HFFc6 (cell line): ENCODE measurements around the gene PAQR4. TPM values are rescaled to one million over a fixed set of nuclear protein-coding genes. Genes with fewer than 3 reads are reported as not detected.

Experiments used
- total RNA-seq, 6 experiments: library from RNA; stranded (reverse); fragmentation: NEBNext Ultra II Directional; extraction: Animal tissue kit (Norgen Biotek cat#: 25700); gene quantifications; 2 replicates in 1 of 6; 3 replicates in 5 of 6; pipeline ENCODE4 v1.2.3, GENCODE V29; 2021

PAQR4 gene
- total RNA-seq, 6 experiments from 2014 or later, result 5.7 to 16.5 (median 13.7) TPM

Other genes with a start within 250 kb of the PAQR4 start
- gene PRSS27, start 249.1 kb upstream of the PAQR4 start, total RNA-seq, result under 1 TPM; 0.17 to 0.43 (median 0.31) TPM
- 100 to 1,000 TPM; 223 to 317 (median 269) TPM for gene SRRM2, start 216.7 kb upstream of the PAQR4 start, total RNA-seq
- 100 to 1,000 TPM; 329 to 403 (median 352) TPM for gene ELOB, start 192.1 kb upstream of the PAQR4 start, total RNA-seq
- gene PRSS33, start 181.8 kb upstream of the PAQR4 start, total RNA-seq, result not detected
- not detected for gene PRSS41, start 170.9 kb upstream of the PAQR4 start, total RNA-seq
- gene PRSS21, start 152.1 kb upstream of the PAQR4 start, total RNA-seq, result not detected
- gene ZG16B, start 139.0 kb upstream of the PAQR4 start, total RNA-seq, result under 1 TPM in 4 of 6 experiments, not detected in 2; 0.41 to 0.68 (median 0.46) TPM
- not detected for gene PRSS22, start 111.2 kb upstream of the PAQR4 start, total RNA-seq
- 10 to 100 TPM; 24.5 to 29.3 (median 26.1) TPM for gene FLYWCH2, start 86.1 kb upstream of the PAQR4 start, total RNA-seq
- gene FLYWCH1, start 57.4 kb upstream of the PAQR4 start, total RNA-seq, result 10 to 100 TPM; 30.3 to 34.9 (median 33.7) TPM
- gene KREMEN2, start 5.1 kb upstream of the PAQR4 start, total RNA-seq, result not detected
- 10 to 100 TPM; 21.1 to 40.8 (median 36.7) TPM for gene PKMYT1, start 11.1 kb downstream of the PAQR4 start, total RNA-seq
- gene CLDN9, start 43.6 kb downstream of the PAQR4 start, total RNA-seq, result not detected
- under 1 TPM in 1 of 6 experiments, not detected in 5; 0.21 TPM for gene CLDN6, start 48.8 kb downstream of the PAQR4 start, total RNA-seq
- gene TNFRSF12A, start 51.0 kb downstream of the PAQR4 start, total RNA-seq, result 100 to 1,000 TPM; 392 to 451 (median 429) TPM
- 10 to 100 TPM; 54.6 to 90.3 (median 83.2) TPM for gene HCFC1R1, start 54.6 kb downstream of the PAQR4 start, total RNA-seq
- gene THOC6, start 54.7 kb downstream of the PAQR4 start, total RNA-seq, result 10 to 100 TPM; 18.2 to 21.6 (median 19.9) TPM
- not detected for gene BICDL2, start 67.6 kb downstream of the PAQR4 start, total RNA-seq
- gene MMP25, start 77.2 kb downstream of the PAQR4 start, total RNA-seq, result under 1 TPM in 3 of 6 experiments, not detected in 3; 0.05 to 0.17 (median 0.07) TPM
- gene IL32, start 96.3 kb downstream of the PAQR4 start, total RNA-seq, result 1 to 10 TPM in 5 of 6 experiments, under 1 TPM in 1; 1.00 to 2.3 (median 1.7) TPM
- gene ZSCAN10, start 129.9 kb downstream of the PAQR4 start, total RNA-seq, result not detected
- gene ZNF205, start 143.2 kb downstream of the PAQR4 start, total RNA-seq, result 10 to 100 TPM in 2 of 6 experiments, 1 to 10 TPM in 4; 7.6 to 10.2 (median 9.5) TPM
- gene ZNF213, start 165.7 kb downstream of the PAQR4 start, total RNA-seq, result 1 to 10 TPM; 5.9 to 7.3 (median 6.9) TPM
- not detected for gene OR1F1, start 218.9 kb downstream of the PAQR4 start, total RNA-seq